ENCODE measurements around the gene KIF12. TPM values are rescaled to one million over a fixed set of nuclear protein-coding genes. Genes with fewer than 3 reads are reported as not detected.

Gene KIF12
- total RNA-seq, 2 experiments from 2014 or later = not detected

DNA sequence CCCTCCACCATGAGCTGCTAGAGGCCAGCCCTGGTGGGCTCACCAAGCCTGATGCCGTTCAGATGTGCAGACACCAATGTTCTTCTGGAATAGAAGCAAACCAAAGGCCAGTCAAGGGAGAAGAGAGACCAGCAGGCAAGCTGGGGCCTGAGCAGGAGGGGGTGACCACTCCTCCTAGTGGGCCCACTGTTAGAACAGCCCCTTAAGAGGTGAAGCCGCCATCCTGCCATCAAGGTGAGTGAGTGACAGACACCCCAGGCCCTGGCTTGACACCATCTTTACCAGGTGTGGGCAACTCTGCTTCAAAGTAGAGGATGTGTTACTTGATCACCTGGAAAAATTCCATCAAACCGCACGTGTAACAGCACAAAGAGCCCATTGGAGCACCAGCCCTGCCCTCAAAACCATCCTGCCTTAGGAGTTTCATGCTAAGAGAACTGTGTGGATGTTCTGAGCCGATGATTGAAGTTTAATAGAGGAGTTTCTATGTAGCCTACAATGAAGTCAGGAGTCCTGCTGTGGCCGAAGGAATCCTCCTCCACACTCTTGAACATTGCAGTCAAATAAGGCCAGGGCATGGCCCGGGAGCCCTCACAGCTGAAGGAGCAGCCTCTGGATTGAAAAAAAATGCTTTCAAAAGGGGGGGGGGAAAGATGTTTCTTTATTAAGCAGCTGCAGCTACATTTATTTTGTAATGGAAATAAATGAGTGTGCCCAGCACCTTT, 41.8 kb downstream of the KIF12 start:
- Mint-ChIP-seq H3K27ac (no peak overlapping the region), H3K4me3 (no peak overlapping the region), H3K27me3 (peaks cover 7% of the 10 kb centered on the region), H3K36me3 (ENCODE audit: low read depth) (no peaks in the 10 kb centered on the region), H3K9me3 (no peaks in the 10 kb centered on the region), H3K4me1 (ENCODE audit: low read depth) (no peaks in the 10 kb centered on the region)
- POLR2A ChIA-PET = no interaction called here
- DNase-seq = no peak
- TF ChIP-seq, protein P1, sequence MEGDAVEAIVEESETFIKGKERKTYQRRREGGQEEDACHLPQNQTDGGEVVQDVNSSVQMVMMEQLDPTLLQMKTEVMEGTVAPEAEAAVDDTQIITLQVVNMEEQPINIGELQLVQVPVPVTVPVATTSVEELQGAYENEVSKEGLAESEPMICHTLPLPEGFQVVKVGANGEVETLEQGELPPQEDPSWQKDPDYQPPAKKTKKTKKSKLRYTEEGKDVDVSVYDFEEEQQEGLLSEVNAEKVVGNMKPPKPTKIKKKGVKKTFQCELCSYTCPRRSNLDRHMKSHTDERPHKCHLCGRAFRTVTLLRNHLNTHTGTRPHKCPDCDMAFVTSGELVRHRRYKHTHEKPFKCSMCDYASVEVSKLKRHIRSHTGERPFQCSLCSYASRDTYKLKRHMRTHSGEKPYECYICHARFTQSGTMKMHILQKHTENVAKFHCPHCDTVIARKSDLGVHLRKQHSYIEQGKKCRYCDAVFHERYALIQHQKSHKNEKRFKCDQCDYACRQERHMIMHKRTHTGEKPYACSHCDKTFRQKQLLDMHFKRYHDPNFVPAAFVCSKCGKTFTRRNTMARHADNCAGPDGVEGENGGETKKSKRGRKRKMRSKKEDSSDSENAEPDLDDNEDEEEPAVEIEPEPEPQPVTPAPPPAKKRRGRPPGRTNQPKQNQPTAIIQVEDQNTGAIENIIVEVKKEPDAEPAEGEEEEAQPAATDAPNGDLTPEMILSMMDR (IDR thresholded peaks at IDR 0.05) = no peak
- no peak for ATAC-seq
- intact Hi-C loops (cut with micrococcal nuclease) = no loop called here
- CTCF ChIA-PET = interaction anchor here (0.7 to 1.5 kb wide), 2 partner anchors 18 to 25 kb away, joined by 3 to 6 read pairs; no protein-coding TSS in a partner anchor

DNA sequence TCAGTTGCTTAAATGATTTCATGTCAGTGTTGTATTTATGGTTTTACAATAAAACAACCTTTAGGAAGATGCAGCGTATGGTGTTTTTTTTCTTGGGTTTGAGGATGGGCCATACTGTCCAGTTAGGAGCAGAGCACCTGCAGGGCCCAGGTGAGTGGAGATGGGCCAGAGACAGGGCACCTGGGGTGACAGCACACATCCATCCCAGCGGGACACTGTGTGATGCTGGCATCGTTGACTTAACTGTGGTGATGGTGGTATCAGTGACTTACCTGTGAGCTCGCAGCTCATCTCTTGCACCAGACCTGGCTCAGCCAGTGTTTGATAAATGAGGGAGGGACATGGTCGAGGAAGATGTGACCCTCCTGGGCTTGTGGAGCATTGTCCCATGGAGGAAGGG, 42.6 kb downstream of the KIF12 start:
- POLR2A ChIA-PET = no interaction called here

DNA sequence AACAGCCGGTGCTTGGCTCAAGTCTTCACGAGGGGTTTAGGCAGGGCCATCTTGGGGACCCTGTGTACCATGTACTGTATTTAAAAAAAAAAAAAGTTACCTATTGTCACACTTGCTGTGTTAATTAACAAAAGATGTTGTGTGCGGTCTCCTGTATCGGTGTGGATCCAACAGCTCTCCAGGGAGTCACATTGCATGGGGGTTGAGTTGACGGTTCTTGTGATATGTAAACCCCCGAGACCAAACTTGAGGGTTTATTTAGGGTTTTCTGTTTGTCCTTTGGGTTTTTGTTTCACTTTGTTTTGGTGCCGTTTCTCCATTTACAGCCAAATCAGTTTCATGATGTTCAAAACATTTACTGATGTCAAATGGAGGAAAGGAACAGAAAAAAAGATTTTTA, 43.2 kb downstream of the KIF12 start:
- DNase-seq = no peak
- H3K27me3 Mint-ChIP-seq = no peaks in the 10 kb centered on the region
- H3K36me3 Mint-ChIP-seq (ENCODE audit: low read depth) = no peaks in the 10 kb centered on the region
- no peak overlapping the region for H3K27ac Mint-ChIP-seq
- no peaks in the 10 kb centered on the region for H3K9me3 Mint-ChIP-seq
- H3K4me1 Mint-ChIP-seq (ENCODE audit: low read depth) = no peaks in the 10 kb centered on the region
- TF ChIP-seq, protein P1 (IDR thresholded peaks at IDR 0.05) = no peak
- no peak overlapping the region for H3K4me3 Mint-ChIP-seq
- no peak for ATAC-seq
- intact Hi-C loops (cut with micrococcal nuclease) = no loop called here
- ChIA-PET POLR2A (no interaction called here), CTCF (no interaction called here)

More for the DNA sequence above, 42.6 kb downstream of the KIF12 start:
- Mint-ChIP-seq H3K4me1 (ENCODE audit: low read depth) (no peaks in the 10 kb centered on the region), H3K4me3 (no peak overlapping the region), H3K27me3 (peaks cover under 1% of the 10 kb centered on the region), H3K36me3 (ENCODE audit: low read depth) (no peaks in the 10 kb centered on the region), H3K9me3 (no peaks in the 10 kb centered on the region), H3K27ac (no peak overlapping the region)
- no peak for ATAC-seq
- CTCF ChIA-PET = no interaction called here
- no peak for DNase-seq
- TF ChIP-seq, protein P1 (IDR thresholded peaks at IDR 0.05) = no peak
- intact Hi-C loops (cut with micrococcal nuclease) = no loop called here

DNA sequence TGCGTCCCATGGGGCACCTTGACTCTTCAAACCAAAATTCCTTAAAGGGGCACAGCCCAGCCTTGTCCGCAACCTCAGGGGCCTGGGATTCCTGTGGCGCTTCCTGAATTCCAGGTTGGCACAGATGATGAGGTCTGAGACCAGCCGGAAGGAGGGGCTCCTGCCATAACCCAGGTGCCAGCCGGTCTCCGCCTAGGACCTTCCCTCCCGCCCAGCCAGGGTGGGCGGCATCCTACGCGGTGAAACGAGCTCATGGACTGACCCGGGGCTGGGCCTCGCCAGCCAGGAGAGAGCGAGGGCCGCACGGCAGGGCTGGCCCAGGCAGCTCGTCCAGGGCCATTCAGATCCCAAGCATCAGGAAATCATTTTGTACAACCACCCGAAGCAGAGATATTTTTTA, 44.0 kb downstream of the KIF12 start:
- DNase-seq = no peak
- no peaks in the 10 kb centered on the region for H3K27me3 Mint-ChIP-seq
- no peak for ATAC-seq
- H3K9me3 Mint-ChIP-seq = no peaks in the 10 kb centered on the region
- no peak overlapping the region for H3K27ac Mint-ChIP-seq
- H3K36me3 Mint-ChIP-seq (ENCODE audit: low read depth) = no peaks in the 10 kb centered on the region
- TF ChIP-seq, protein P1 (IDR thresholded peaks at IDR 0.05) = no peak
- H3K4me1 Mint-ChIP-seq (ENCODE audit: low read depth) = no peaks in the 10 kb centered on the region
- CTCF ChIA-PET = no interaction called here
- no peak overlapping the region for H3K4me3 Mint-ChIP-seq
- POLR2A ChIA-PET = no interaction called here
- intact Hi-C loops (cut with micrococcal nuclease) = no loop called here

DNA sequence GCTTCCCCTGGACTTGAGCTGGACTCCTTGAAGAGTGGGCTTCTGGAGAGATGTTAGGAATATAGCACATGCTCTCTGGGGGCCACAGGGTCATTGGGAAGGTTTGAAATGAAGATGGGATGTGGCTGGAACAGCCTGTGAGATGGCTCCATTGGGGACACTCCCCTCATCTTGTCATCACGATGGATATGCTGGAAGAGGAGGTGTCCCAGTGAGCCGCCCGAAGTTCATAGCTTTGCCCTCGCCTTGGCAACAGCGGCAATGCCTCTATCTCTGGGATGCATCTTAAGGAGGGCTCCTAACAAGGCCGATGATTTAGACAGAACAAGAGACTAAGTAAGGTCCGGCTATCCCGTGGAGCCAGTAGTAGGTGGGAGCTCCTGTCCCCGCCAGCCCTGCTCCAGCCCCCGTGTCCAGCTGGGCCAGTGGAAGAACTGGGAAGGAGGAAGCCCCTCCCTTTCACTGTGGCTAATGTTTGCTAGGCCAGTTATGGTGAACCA, 44.9 kb downstream of the KIF12 start:
- ChIA-PET CTCF (interaction anchor here (1.2 kb wide), 1 partner anchor 237 kb away, joined by 3 read pairs; no protein-coding TSS in a partner anchor), POLR2A (interaction anchor here (0.6 kb wide), 1 partner anchor 1183 kb away, joined by 3 read pairs; no protein-coding TSS in a partner anchor)
- intact Hi-C loops (cut with micrococcal nuclease) = no loop called here
- no peaks in the 10 kb centered on the region for H3K9me3 Mint-ChIP-seq
- H3K4me3 Mint-ChIP-seq = no peak overlapping the region
- ATAC-seq (no peak), DNase-seq (no peak)
- no peaks in the 10 kb centered on the region for H3K27me3 Mint-ChIP-seq
- no peaks in the 10 kb centered on the region for H3K4me1 Mint-ChIP-seq (ENCODE audit: low read depth)
- TF ChIP-seq, protein P1 (IDR thresholded peaks at IDR 0.05) = no peak
- H3K27ac Mint-ChIP-seq = no peak overlapping the region
- H3K36me3 Mint-ChIP-seq (ENCODE audit: low read depth) = no peaks in the 10 kb centered on the region
